Glutamatergic neuron (in vitro differentiated cells): ENCODE results near the gene RFXAP. TPM values are rescaled to one million over a fixed set of nuclear protein-coding genes. Genes with fewer than 3 reads are reported as not detected.
A peak's percentile ranks its signal among the peaks of the same experiment; 100 is the strongest.

Experiments used
- DNase-seq: peaks from one replicate; pipeline ENCODE4 v3.0.0; 2022
- H3K27ac Mint-ChIP-seq: one replicate; pipeline ENCODE4 v1.8.0; 2020; ENCODE audit warnings: mild to moderate bottlenecking, mixed read lengths, inconsistent platforms; ENCODE audit not compliant: unreplicated experiment
- H3K27me3 Mint-ChIP-seq: one replicate; pipeline ENCODE4 v1.8.0; 2020; ENCODE audit warnings: mild to moderate bottlenecking, moderate library complexity, mixed read lengths, inconsistent platforms; ENCODE audit not compliant: unreplicated experiment
- H3K36me3 Mint-ChIP-seq: one replicate; pipeline ENCODE4 v1.8.0; 2020; ENCODE audit warnings: mild to moderate bottlenecking, mixed read lengths, inconsistent platforms; ENCODE audit not compliant: unreplicated experiment
- H3K4me1 Mint-ChIP-seq: one replicate; pipeline ENCODE4 v1.8.0; 2020; ENCODE audit warnings: mild to moderate bottlenecking, low read depth, mixed read lengths, inconsistent platforms; ENCODE audit not compliant: unreplicated experiment
- H3K4me3 Mint-ChIP-seq: one replicate; pipeline ENCODE4 v1.8.0; 2020; ENCODE audit warnings: mild to moderate bottlenecking, mixed read lengths, inconsistent platforms; ENCODE audit not compliant: unreplicated experiment
- H3K9me3 Mint-ChIP-seq: one replicate; pipeline ENCODE4 v1.8.0; 2020; ENCODE audit warnings: mild to moderate bottlenecking, moderate library complexity, mixed read lengths, inconsistent platforms; ENCODE audit not compliant: unreplicated experiment
- total RNA-seq: library from RNA; stranded (reverse); fragmentation: NEBNext Ultra II Directional; extraction: Animal tissue kit (Norgen Biotek cat#: 25700); gene quantifications from one replicate; pipeline ENCODE4 v1.2.1, GENCODE V29; 2021; ENCODE audit not compliant: unreplicated experiment
- TF ChIP-seq, protein P1 (sequence below): fragments of 200-600 bp; sonication (generic); IDR thresholded peaks from one replicate; pipeline ENCODE4 v1.5.0; 2021; ENCODE audit not compliant: partially characterized antibody, unreplicated experiment

RFXAP gene
- total RNA-seq, 1 donor from 2014 or later, result 4.8 TPM

DNA sequence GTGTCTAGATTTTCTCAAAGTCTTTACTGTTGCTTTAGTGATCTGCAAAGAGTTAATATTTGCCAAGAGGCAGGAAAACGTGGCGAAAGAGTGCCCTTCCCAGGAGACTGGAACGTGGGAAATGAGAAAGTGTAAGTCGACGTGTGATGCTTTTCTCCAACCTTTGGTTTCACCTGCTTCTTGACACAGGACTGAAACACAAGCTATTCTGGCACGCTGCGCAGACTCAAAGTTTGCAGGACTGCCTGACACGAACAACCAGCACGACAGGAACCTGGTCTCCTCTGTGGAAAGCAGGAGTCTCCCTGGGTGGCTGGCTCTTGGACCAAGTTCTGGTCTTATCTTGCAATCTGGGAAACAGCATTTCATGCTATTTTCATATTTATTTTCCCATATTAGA, 28.6 kb downstream of the RFXAP start:
- Mint-ChIP-seq H3K4me1 (no peaks in the 10 kb centered on the region), H3K27me3 (peaks cover 2% of the 10 kb centered on the region), H3K36me3 (peaks cover 5% of the 10 kb centered on the region), H3K9me3 (peaks cover 3% of the 10 kb centered on the region), H3K27ac (no peak overlapping the region), H3K4me3 (no peak overlapping the region)
- TF ChIP-seq, protein P1, sequence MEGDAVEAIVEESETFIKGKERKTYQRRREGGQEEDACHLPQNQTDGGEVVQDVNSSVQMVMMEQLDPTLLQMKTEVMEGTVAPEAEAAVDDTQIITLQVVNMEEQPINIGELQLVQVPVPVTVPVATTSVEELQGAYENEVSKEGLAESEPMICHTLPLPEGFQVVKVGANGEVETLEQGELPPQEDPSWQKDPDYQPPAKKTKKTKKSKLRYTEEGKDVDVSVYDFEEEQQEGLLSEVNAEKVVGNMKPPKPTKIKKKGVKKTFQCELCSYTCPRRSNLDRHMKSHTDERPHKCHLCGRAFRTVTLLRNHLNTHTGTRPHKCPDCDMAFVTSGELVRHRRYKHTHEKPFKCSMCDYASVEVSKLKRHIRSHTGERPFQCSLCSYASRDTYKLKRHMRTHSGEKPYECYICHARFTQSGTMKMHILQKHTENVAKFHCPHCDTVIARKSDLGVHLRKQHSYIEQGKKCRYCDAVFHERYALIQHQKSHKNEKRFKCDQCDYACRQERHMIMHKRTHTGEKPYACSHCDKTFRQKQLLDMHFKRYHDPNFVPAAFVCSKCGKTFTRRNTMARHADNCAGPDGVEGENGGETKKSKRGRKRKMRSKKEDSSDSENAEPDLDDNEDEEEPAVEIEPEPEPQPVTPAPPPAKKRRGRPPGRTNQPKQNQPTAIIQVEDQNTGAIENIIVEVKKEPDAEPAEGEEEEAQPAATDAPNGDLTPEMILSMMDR, result no peak
- no peak for DNase-seq

DNA sequence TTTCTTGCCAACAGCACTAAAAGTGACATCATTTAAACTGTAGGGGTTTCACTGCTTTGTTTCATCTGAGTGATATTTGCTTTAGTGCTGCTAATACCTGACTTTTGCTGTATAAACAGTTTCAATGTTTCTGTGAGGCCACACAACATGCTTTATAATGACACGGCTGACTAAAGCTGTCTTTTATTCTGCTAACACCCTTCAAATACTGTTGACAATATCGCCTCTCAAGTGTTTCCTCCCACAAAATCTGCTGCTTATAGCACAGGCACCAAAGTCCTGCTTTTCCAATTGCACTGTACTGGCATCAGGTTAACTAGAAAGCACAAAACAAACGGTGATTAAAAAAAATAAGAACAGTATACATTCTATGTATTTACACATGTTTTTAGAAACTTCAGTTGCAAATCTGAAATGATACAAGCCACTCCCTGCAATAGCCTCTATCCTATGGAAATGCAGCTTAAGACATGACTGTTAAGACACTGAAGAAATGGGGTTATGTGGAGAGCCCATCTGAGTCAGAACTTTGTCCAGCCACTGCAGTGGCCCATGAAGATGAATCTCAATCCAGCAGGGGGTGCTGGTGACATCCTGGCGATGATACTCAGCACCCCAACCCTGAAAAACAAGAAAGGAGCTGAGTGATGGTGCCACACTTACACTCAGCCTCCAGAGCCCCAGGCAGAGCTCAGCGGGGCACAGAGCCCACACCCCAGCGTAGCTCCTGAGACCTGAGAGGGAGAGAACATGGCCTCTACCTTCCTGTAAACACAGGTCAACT, 29.4 kb downstream of the RFXAP start:
- no peak overlapping the region for H3K27ac Mint-ChIP-seq
- TF ChIP-seq, protein P1, result peak; percentile 22
- peaks cover 2% of the 10 kb centered on the region for H3K27me3 Mint-ChIP-seq
- no peaks in the 10 kb centered on the region for H3K4me1 Mint-ChIP-seq
- peaks cover 3% of the 10 kb centered on the region for H3K9me3 Mint-ChIP-seq
- no peak for DNase-seq
- H3K4me3 Mint-ChIP-seq, result no peak overlapping the region
- peaks cover 5% of the 10 kb centered on the region for H3K36me3 Mint-ChIP-seq

DNA sequence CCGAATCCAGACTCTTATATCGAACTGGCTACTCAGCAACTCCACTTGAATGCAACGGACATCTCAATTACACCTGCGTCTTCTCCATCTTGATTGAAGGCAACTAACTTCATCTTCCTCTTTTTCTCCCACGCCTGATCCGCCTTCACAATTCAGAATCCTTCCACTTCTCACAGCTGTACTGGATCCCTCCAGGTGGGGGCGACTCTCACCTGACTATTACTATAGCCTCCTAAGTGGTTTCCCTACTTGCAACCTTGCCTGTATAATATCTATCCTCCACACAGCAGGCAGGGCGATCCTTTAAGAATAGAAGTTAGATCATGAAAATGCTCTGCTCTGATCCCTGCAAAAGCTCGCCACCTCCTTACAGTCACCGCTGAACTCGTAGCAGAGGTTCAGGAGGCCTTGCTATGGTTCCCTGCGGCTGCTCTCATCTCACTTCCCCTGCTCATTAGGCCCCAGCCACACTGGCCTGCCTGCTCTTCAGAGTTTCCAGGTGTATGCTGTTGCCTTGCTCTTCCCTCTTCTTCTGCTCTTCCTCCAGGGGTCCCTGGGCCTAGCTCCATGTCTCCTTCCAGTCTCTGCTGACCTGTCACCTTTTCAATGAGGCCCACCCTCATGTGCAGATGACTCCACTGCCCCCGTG, 31.9 kb downstream of the RFXAP start:
- Mint-ChIP-seq H3K4me1 (no peaks in the 10 kb centered on the region), H3K4me3 (no peak overlapping the region), H3K27me3 (peaks cover 2% of the 10 kb centered on the region), H3K36me3 (no peaks in the 10 kb centered on the region), H3K27ac (no peak overlapping the region), H3K9me3 (peaks cover 3% of the 10 kb centered on the region)
- peak; percentile 60 for DNase-seq
- TF ChIP-seq, protein P1, result peak; percentile 54

DNA sequence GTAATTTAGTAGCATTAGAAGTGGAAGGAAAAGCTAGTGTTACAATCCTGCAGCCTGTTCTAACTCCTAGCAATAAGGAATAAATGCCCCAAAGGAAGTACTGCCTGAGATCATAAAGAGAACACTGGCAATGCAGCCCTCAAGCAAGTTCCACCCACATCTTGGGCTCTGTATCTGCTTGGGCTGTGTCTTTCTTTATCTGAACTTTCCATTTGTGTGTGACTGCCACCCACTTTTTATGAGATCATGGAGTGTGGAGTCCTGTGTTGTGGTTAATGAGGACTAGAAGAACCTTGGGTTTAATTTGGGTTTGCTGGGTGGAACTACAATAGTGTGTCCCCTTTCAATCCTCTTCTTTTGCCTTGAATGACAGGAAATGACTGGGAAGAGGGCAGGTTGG, 38.2 kb downstream of the RFXAP start:
- H3K27me3 Mint-ChIP-seq, result no peaks in the 10 kb centered on the region
- H3K4me1 Mint-ChIP-seq, result no peaks in the 10 kb centered on the region
- no peak overlapping the region for H3K27ac Mint-ChIP-seq
- DNase-seq, result no peak
- H3K36me3 Mint-ChIP-seq, result no peaks in the 10 kb centered on the region
- no peaks in the 10 kb centered on the region for H3K9me3 Mint-ChIP-seq
- no peak overlapping the region for H3K4me3 Mint-ChIP-seq
- TF ChIP-seq, protein P1, result no peak

DNA sequence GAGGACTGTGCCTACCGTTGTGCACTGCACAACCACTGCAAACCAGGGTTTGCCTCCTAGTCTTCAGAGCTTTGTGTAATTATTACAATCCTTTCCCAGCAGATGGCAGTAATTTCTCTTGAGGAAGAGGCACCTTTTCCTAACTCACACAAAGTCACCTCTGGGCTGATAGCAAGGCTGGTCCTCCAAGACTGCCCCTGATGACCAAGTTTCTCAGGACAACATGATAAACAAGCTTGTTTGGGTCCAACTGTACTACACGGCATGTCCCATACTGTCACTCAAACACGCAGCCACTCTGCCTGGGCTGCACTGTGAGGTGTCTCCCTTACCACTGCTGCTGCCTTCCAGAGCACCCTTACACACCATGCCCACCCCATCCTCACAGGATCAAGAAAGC, 39.3 kb downstream of the RFXAP start:
- Mint-ChIP-seq H3K4me1 (no peaks in the 10 kb centered on the region), H3K36me3 (no peaks in the 10 kb centered on the region), H3K4me3 (no peak overlapping the region), H3K9me3 (no peaks in the 10 kb centered on the region), H3K27ac (no peak overlapping the region), H3K27me3 (no peaks in the 10 kb centered on the region)
- TF ChIP-seq, protein P1, result peak; percentile 41
- no peak for DNase-seq
